Measurements from ENCODE around the gene ZNF385D. TPM values are rescaled to one million over a fixed set of nuclear protein-coding genes. Genes with fewer than 3 reads are reported as not detected.

ZNF385D gene
- total RNA-seq, 1 experiment from 2014 or later, result 5.9 TPM

- H3K27me3 ChIP-seq (ENCODE audit: low read length), result no peaks in the 10 kb centered on the region
- no peaks in the 10 kb centered on the region for H3K9me2 ChIP-seq (replicated peaks; ENCODE audit: low read length)
- no peaks in the 10 kb centered on the region for H4K20me1 ChIP-seq (ENCODE audit: low read length)
- no peak overlapping the region for H3K4me3 ChIP-seq (ENCODE audit: low read length)
- no peak overlapping the region for H3K9ac ChIP-seq (ENCODE audit: low read length)
- peaks cover 14% of the 10 kb centered on the region; the same call in 1 of the 2 replicates for H3K4me1 ChIP-seq (ENCODE audit: insufficient read depth, low read length)
- H3K79me2 ChIP-seq (ENCODE audit: low read length), result no peaks in the 10 kb centered on the region
- BruUV-seq (replicated peaks), result no TSS peak
- no peaks in the 10 kb centered on the region for H3K9me3 ChIP-seq (ENCODE audit: low read length)
- DNase-seq (no peak), ATAC-seq (no peak)
- no peak for TF ChIP-seq EZH2phosphoT487 (IDR thresholded peaks at IDR 0.05; ENCODE audit: borderline replicate concordance, low read length)
- no peak for TF ChIP-seq CTCF (conservative IDR thresholded peaks at IDR 0.05; ENCODE audit: low read depth, low read length)
- no peak for TF ChIP-seq EZH2 (IDR thresholded peaks at IDR 0.05; ENCODE audit: low read length, unreplicated experiment)
- POLR2A ChIA-PET (ENCODE audit: unreplicated experiment), result no interaction called here
- H3K4me2 ChIP-seq (ENCODE audit: low read length), result no peak overlapping the region
- H2AFZ ChIP-seq (ENCODE audit: low read length), result no peak overlapping the region
- no peaks in the 10 kb centered on the region for H3F3A ChIP-seq (ENCODE audit: low read length, unreplicated experiment)
- intact Hi-C loops (cut with micrococcal nuclease), result no loop called here
- H3K36me3 ChIP-seq (ENCODE audit: low read depth, low read length), result no peaks in the 10 kb centered on the region
- CTCF ChIA-PET, result no interaction called here
- no peak overlapping the region for H3K27ac ChIP-seq (ENCODE audit: low read length)
Observed at GRCh38 chr3:21694506-21694905, 56.5 kb downstream of the ZNF385D start.

GRCh38 chr3:21691036-21691435, 60.0 kb downstream of the ZNF385D start:
- H3K4me3 ChIP-seq (ENCODE audit: low read length), result no peak overlapping the region
- BruUV-seq (replicated peaks), result no TSS peak
- no peaks in the 10 kb centered on the region for H3K9me2 ChIP-seq (replicated peaks; ENCODE audit: low read length)
- no peaks in the 10 kb centered on the region for H3K27me3 ChIP-seq (ENCODE audit: low read length)
- ChIA-PET POLR2A (ENCODE audit: unreplicated experiment) (no interaction called here), CTCF (no interaction called here)
- H2AFZ ChIP-seq (ENCODE audit: low read length), result no peak overlapping the region
- H3K79me2 ChIP-seq (ENCODE audit: low read length), result 0 out of 2 replicates have a peak, but pooled peaks cover 4% of the 10 kb centered on the region
- no peak overlapping the region for H3K27ac ChIP-seq (ENCODE audit: low read length)
- H3K36me3 ChIP-seq (ENCODE audit: low read depth, low read length), result no peaks in the 10 kb centered on the region
- DNase-seq, result no peak
- no peaks in the 10 kb centered on the region for H3F3A ChIP-seq (ENCODE audit: low read length, unreplicated experiment)
- intact Hi-C loops (cut with micrococcal nuclease), result no loop called here
- H3K9ac ChIP-seq (ENCODE audit: low read length), result no peak overlapping the region
- H3K4me1 ChIP-seq (ENCODE audit: insufficient read depth, low read length), result no peaks in the 10 kb centered on the region
- no peaks in the 10 kb centered on the region for H4K20me1 ChIP-seq (ENCODE audit: low read length)
- TF ChIP-seq EZH2phosphoT487 (IDR thresholded peaks at IDR 0.05; ENCODE audit: borderline replicate concordance, low read length), result no peak
- TF ChIP-seq EZH2 (IDR thresholded peaks at IDR 0.05; ENCODE audit: low read length, unreplicated experiment), result no peak
- TF ChIP-seq CTCF (conservative IDR thresholded peaks at IDR 0.05; ENCODE audit: low read depth, low read length), result no peak
- no peaks in the 10 kb centered on the region for H3K9me3 ChIP-seq (ENCODE audit: low read length)
- H3K4me2 ChIP-seq (ENCODE audit: low read length), result no peak overlapping the region
- ATAC-seq, result no peak

- no TSS peak for BruUV-seq (replicated peaks)
Observed at GRCh38 chr3:21682206-21682605, 68.8 kb downstream of the ZNF385D start.

More at GRCh38 chr3:21682206-21682605, 68.8 kb downstream of the ZNF385D start:
- no peaks in the 10 kb centered on the region for H3K36me3 ChIP-seq (ENCODE audit: low read depth, low read length)
- H2AFZ ChIP-seq (ENCODE audit: low read length), result no peak overlapping the region
- TF ChIP-seq CTCF (conservative IDR thresholded peaks at IDR 0.05; ENCODE audit: low read depth, low read length) (no peak), EZH2 (IDR thresholded peaks at IDR 0.05; ENCODE audit: low read length, unreplicated experiment) (no peak), EZH2phosphoT487 (IDR thresholded peaks at IDR 0.05; ENCODE audit: borderline replicate concordance, low read length) (no peak)
- no peaks in the 10 kb centered on the region for H3K9me3 ChIP-seq (ENCODE audit: low read length)
- H3F3A ChIP-seq (ENCODE audit: low read length, unreplicated experiment), result no peaks in the 10 kb centered on the region
- no peak overlapping the region for H3K4me2 ChIP-seq (ENCODE audit: low read length)
- intact Hi-C loops (cut with micrococcal nuclease), result no loop called here
- H4K20me1 ChIP-seq (ENCODE audit: low read length), result no peaks in the 10 kb centered on the region
- H3K4me3 ChIP-seq (ENCODE audit: low read length), result no peak overlapping the region
- H3K9me2 ChIP-seq (replicated peaks; ENCODE audit: low read length), result no peaks in the 10 kb centered on the region
- ChIA-PET CTCF (no interaction called here), POLR2A (ENCODE audit: unreplicated experiment) (no interaction called here)
- no peak for ATAC-seq
- H3K27ac ChIP-seq (ENCODE audit: low read length), result no peak overlapping the region
- no peaks in the 10 kb centered on the region for H3K79me2 ChIP-seq (ENCODE audit: low read length)
- H3K4me1 ChIP-seq (ENCODE audit: insufficient read depth, low read length), result peaks cover 15% of the 10 kb centered on the region
- DNase-seq, result no peak
- H3K27me3 ChIP-seq (ENCODE audit: low read length), result no peaks in the 10 kb centered on the region
- H3K9ac ChIP-seq (ENCODE audit: low read length), result no peak overlapping the region

All from PC-3 (cell line).